ENCODE measurements around the gene NDUFA7.

GRCh38 chr19:8366961-8367326 is 45.8 kb upstream of the NDUFA7 start:
- no peak for TF ChIP-seq ATF5 (CRISPR knock-in tag; IDR thresholded peaks at IDR 0.05; ENCODE audit: low read depth)
- no peak for TF ChIP-seq ZNF512 (CRISPR knock-in tag; IDR thresholded peaks at IDR 0.05)
- TF ChIP-seq CTCF (CRISPR knock-in tag; IDR thresholded peaks at IDR 0.05): no peak
- no peak for TF ChIP-seq TAF1 (CRISPR knock-in tag; IDR thresholded peaks at IDR 0.05)
- 0 out of 2 replicates have a peak, but pooled peaks have one; percentile 3 for TF ChIP-seq POLR2AphosphoS5 (IDR thresholded peaks at IDR 0.05; ENCODE audit: low read depth, low read length)
- no peak for TF ChIP-seq THAP9 (CRISPR knock-in tag; IDR thresholded peaks at IDR 0.05; ENCODE audit: borderline replicate concordance)
- no peak for TF ChIP-seq ZNF121 (CRISPR knock-in tag; IDR thresholded peaks at IDR 0.05)
- TF ChIP-seq ZNF839 (CRISPR knock-in tag; IDR thresholded peaks at IDR 0.05; ENCODE audit: borderline replicate concordance): no peak
- no peak for TF ChIP-seq NR2C2 (CRISPR knock-in tag; IDR thresholded peaks at IDR 0.05; ENCODE audit: borderline replicate concordance)

All from HepG2 (cell line).